ENCODE results near the gene SH3YL1.

Gene SH3YL1

GRCh38 chr2:263022-263738 is 652 bp downstream of the SH3YL1 start:
- TF ChIP-seq ZFX (IDR thresholded peaks at IDR 0.05) (no peak), CTCF (conservative IDR thresholded peaks at IDR 0.05) (no peak)
- H3K27ac ChIP-seq = no peak overlapping the region; the same call in 1 of the 2 replicates

DNA sequence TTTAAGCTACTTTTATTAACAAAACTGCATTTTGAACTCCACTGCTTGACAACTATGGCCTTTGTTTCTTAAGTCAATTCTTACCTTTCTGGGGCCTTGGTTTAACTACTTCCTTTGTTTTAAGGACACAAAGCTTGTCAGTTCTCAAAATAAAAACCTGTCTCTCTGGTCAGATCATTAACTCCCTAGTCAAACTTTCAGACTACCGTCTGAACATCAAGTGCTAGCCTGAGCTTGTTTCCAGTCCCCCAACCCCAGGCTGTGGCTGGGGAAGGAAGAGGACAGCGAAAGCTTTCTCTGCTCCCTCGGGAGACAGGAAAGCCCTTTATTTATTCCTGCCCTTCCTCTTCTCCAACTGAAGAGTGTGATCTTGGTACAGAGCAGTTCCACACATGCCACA is 1.7 kb downstream of the SH3YL1 start:
- TF ChIP-seq ZFX (IDR thresholded peaks at IDR 0.05) (no peak), CTCF (conservative IDR thresholded peaks at IDR 0.05) (no peak)
- H3K27ac ChIP-seq = no peak overlapping the region

GRCh38 chr2:260507-261161 is 3.2 kb downstream of the SH3YL1 start:
- no peak for TF ChIP-seq CTCF (conservative IDR thresholded peaks at IDR 0.05)
- no peak for TF ChIP-seq ZFX (IDR thresholded peaks at IDR 0.05)
- no peak overlapping the region for H3K27ac ChIP-seq

DNA sequence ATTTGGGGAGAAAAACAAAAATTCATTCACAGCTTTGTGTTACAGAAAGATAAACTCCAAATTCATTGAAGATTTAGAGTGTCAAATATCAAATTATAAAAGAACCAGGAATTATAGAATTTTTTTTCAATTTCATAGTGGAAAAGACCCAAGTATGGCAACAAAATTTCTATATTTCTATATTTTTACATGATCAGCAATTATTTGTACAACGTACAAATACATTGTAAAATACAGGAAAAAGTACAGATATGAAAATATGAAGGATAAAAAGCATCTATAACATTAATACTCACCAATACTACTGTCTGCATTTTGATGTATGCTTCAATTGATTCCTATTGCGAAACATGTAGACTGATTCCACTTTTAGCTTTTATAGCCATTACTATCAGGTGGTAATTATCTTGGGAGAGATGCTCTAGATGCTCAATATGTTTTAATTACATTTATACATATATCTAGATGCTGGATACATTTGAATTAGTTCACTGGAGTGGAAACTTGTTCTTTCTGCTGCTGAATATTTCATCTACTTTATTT is 4.0 kb downstream of the SH3YL1 start:
- TF ChIP-seq CTCF (conservative IDR thresholded peaks at IDR 0.05) (no peak), ZFX (IDR thresholded peaks at IDR 0.05) (no peak)
- no peak overlapping the region for H3K27ac ChIP-seq

DNA sequence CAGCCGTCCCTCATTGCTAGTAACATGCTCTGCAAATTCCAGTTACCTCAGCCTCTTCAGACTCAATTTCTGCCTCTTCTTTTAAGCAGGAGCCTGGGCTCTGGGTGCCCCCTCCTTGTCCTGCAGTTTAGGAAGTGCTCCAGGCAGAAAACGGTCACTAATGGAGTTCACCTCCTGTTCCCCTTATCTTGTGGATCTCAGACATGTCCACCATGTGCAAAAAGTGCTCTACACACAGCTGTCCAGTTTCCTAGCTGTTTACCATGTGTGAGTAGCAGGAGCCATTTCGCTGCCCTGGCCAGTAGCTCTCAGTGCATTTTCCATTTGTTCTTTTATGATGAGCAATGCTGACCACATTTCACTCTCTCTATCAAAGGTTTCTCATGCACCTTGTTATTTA is 4.9 kb downstream of the SH3YL1 start:
- TF ChIP-seq ZFX (IDR thresholded peaks at IDR 0.05) = no peak
- TF ChIP-seq CTCF (conservative IDR thresholded peaks at IDR 0.05) = no peak
- H3K27ac ChIP-seq = no peak overlapping the region

GRCh38 chr2:257842-258241 is 6.0 kb downstream of the SH3YL1 start:
- H3K27ac ChIP-seq = no peak overlapping the region
- no peak for TF ChIP-seq ZFX (IDR thresholded peaks at IDR 0.05)
- TF ChIP-seq CTCF (conservative IDR thresholded peaks at IDR 0.05) = no peak

DNA sequence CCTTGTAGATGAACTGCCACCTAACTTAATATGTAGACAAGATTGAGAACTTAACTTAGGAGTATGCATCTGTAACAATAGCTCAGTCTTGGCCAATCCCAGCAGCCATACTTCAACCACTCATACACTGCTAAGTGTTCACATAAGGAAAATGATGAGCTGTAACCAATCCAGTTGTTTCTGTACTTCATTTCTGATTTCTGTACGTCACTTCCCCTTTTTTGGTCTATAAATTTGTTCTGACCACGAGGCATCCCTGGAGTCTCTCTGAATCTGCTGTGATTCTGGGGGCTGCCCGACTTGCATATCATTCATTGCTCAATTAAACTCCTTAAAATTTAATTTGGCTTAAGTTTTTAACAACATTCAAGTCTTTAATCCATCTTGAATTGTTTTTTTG is 6.4 kb downstream of the SH3YL1 start:
- TF ChIP-seq CTCF (conservative IDR thresholded peaks at IDR 0.05) (no peak), ZFX (IDR thresholded peaks at IDR 0.05) (no peak)
- no peak overlapping the region for H3K27ac ChIP-seq

Data from C4-2B (cell line).